Right lobe of liver (tissue), 6 donors: ENCODE measurements around the gene INTS1. TPM values are rescaled to one million over a fixed set of nuclear protein-coding genes. Genes with fewer than 3 reads are reported as not detected.

Source experiments
- ATAC-seq, 4 donors: fragments of 200-7000 bp; cut with Tn5 transposase; one replicate each; pipeline ENCODE4 v1.9.1; 2020; ENCODE audit warnings: mild to moderate bottlenecking in 4 of 4, moderate library complexity in 4 of 4
- DNase-seq, 3 donors: peaks; one replicate each; pipeline ENCODE4 v3.0.0-alpha.2; 2020
- H3K27ac ChIP-seq, 3 donors: fragments of 200-600 bp; one replicate each; pipeline ENCODE4 v1.8.0; 2022
- H3K27me3 ChIP-seq, 2 donors: fragments of 200-600 bp; one replicate each; pipeline ENCODE4 v1.8.0; 2022
- H3K36me3 ChIP-seq, 4 donors: fragments of 200-600 bp; sonication (generic) in 1 of 4; one replicate each; pipeline versions ENCODE4 v1.5.1 to v1.8.0; 2017 to 2022; ENCODE audit warnings: control low read depth in 1 of 4
- H3K4me1 ChIP-seq, 4 donors: fragments of 200-600 bp; sonication (generic) in 1 of 4; one replicate each; pipeline versions ENCODE4 v1.5.1 to v1.8.0; 2017 to 2022; ENCODE audit warnings: control low read depth in 1 of 4
- H3K4me3 ChIP-seq, 3 donors: fragments of 200-600 bp; one replicate each; pipeline ENCODE4 v1.8.0; 2022
- H3K9me3 ChIP-seq, 4 donors: fragments of 200-600 bp; sonication (generic) in 1 of 4; one replicate each; pipeline versions ENCODE4 v1.5.1 to v1.8.0; 2017 to 2022; ENCODE audit warnings: control low read depth in 1 of 4
- CTCF ChIP-seq, 4 donors: fragments of 200-600 bp in 3 of 4; fragments of 450-650 bp in 1 of 4; IDR thresholded peaks; one replicate each; pipeline versions ENCODE4 v1.5.1 to v1.8.0; 2016 to 2022; ENCODE audit warnings: antibody characterized with exemption in 4 of 4, mild to moderate bottlenecking in 2 of 4
- POLR2A ChIP-seq: fragments of 450-650 bp; IDR thresholded peaks from one replicate; pipeline ENCODE4 v1.6.1; 2017; ENCODE audit warnings: antibody characterized with exemption, mild to moderate bottlenecking
- WGBS: methylation state at CpG from one replicate; pipeline ENCODE4 v1.1.6; 2018; ENCODE audit warnings: low coverage, low lambda C conversion rate; ENCODE audit not compliant: insufficient coverage; ENCODE audit errors: missing lambda C conversion rate; 5-methylcytosine and 5-hydroxymethylcytosine counted together
- intact Hi-C, 2 donors: fragments of 100-400 bp; cut with DNase I; formaldehyde crosslinking; loops; one replicate each; pipeline versions ENCODE4 v1.11.2 to v1.14.1; 2022
- total RNA-seq, 6 experiments: library from RNA; depleted of rRNA in 2 of 6; stranded (reverse); fragments of >200 nt in 2 of 6; fragmentation: NEBNext Ultra II Directional in 3 of 6; extraction: Animal tissue kit (Norgen Biotek cat#: 25700) in 3 of 6; gene quantifications; one replicate each; pipeline versions ENCODE4 v1.1.0 to v1.2.4, GENCODE V29; 2016 to 2023
- donor health status: DM: no; HTN: yes; CAD: no.
- donor health status: DM: no; HTN: no; CAD: no.
- donor health status: DM: no; HTN: no; CAD: no.
- donor health status: DM: no; HTN: yes; CAD: no.
- donor health status: DM: no; HTN: yes; CAD: no.

The INTS1 gene
- total RNA-seq, 6 experiments from 2014 or later, result 30.1 to 49.6 (median 41.2) TPM

DNA sequence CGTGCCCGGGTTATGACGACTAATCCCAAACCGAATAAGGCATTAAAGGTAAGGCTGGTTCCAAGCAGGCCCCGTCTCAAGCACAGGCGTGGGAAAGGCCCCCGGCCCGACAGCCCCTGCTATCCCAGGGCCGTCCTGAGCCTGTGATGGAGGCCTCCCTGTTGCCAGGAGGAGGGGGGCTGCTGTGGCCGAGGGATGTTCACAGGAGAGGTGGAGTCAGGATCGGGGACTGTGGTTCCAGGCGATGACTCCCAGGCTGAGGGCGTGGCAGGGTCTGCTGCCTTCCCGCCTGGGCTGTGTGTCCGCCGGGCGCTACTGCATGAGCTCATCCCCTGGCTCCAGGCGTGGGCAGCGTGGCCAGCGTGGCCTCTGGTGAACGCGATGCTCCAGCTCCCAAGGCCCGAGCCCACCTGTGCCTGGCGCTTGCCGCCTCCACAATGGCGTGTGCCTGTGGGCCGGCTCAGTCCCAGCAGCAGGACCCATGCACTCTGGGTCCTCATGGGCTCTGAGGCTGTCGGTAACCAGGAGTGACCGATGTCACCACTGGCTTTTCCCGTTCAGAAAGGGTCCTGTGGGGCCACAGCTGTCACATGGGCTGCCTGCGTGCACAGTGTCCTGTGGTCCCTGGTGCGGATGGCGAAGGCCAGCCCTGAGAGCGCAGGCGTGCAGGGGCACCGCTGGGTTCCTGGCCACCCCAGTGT lies 35.1 kb upstream of the INTS1 start:
- ATAC-seq, result no peak
- H3K4me3 ChIP-seq, result no peak overlapping the region
- H3K9me3 ChIP-seq, result no peaks in the 10 kb centered on the region
- H3K36me3 ChIP-seq, result peaks cover 0 to 10% (median 8%) of the 10 kb centered on the region in 4 donors
- no peaks in the 10 kb centered on the region for H3K27me3 ChIP-seq
- TF ChIP-seq POLR2A (no peak), CTCF (IDR thresholded peaks at IDR 0.05) (no peak)
- H3K4me1 ChIP-seq, result peaks cover 0 to 17% (median 7%) of the 10 kb centered on the region in 4 donors
- DNase-seq, result peak in 2 of 3 donors; percentile 36 to 48
- WGBS, result 76% methylated on average over 3 of the region's 36 CpGs
- intact Hi-C loops, result no loop called here
- peak overlapping the region in 1 of 3 donors; percentile 60 for H3K27ac ChIP-seq

GRCh38 chr7:1538544-1539180 lies 34.5 kb upstream of the INTS1 start:
- WGBS, result no CpG with 5 or more reads among the region's 25 CpGs
- TF ChIP-seq CTCF (IDR thresholded peaks at IDR 0.05) (no peak), POLR2A (no peak)
- H3K36me3 ChIP-seq, result peaks cover 0 to 10% (median 8%) of the 10 kb centered on the region in 4 donors
- DNase-seq (peak in 1 of 3 donors; percentile 50), ATAC-seq (no peak)
- H3K4me3 ChIP-seq, result peak overlapping the region in 1 of 3 donors; percentile 16
- H3K4me1 ChIP-seq, result peaks cover 0 to 17% (median 7%) of the 10 kb centered on the region in 4 donors
- no peaks in the 10 kb centered on the region for H3K27me3 ChIP-seq
- H3K9me3 ChIP-seq, result no peaks in the 10 kb centered on the region
- intact Hi-C loops, result no loop called here
- peak overlapping the region; percentile 60 to 93 (median 67) for H3K27ac ChIP-seq

DNA sequence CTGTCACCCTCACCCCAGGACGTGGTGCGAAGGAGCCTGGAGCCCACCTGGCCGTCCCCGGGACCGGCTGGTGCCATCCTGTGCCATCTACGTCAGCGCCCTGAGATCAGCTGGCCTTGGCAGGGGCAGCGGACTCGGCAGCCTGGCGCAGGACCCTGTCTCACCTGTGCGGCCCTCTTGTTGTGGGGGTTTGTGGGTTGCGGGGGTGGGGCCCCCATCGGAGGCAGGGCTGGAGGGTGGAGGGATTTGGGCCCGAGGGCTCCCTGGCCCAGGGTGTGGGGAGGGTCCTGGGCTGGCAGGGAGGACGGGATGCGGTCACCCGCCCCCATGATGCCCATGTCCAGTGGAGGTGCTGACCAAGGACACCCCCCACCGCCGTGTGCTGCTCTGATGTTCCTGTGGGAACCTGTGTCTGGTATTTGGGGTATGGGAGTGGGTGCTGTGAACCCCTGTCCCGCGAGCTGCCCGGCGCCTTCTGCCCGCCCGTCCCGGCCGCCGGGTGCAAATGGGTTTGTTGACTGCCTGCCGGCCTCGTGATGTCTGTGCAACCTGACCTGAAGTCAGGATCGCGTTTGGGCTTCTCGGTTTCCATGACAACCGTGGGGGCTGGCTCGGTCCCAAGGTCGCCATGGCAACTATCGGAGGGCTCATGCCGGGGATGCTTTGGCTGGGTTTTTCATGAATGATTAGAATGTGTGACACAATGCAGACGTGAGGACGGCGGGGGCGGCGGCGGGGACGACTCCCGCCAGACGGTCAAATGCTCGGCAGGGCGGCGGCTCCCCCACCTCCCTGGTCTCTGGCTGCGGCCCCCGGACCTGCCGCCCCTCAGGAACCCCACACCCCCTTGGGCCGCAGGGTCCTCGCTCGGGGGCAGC lies 33.6 kb upstream of the INTS1 start:
- H3K36me3 ChIP-seq, result peaks cover 0 to 10% (median 8%) of the 10 kb centered on the region in 4 donors
- DNase-seq (peak; percentile 80 to 88 (median 85)), ATAC-seq (peak; percentile 0 to 34 (median 20))
- no peaks in the 10 kb centered on the region for H3K27me3 ChIP-seq
- TF ChIP-seq CTCF (IDR thresholded peaks at IDR 0.05) (no peak), POLR2A (peak; percentile 13)
- no peaks in the 10 kb centered on the region for H3K9me3 ChIP-seq
- intact Hi-C loops, result no loop called here
- peak overlapping the region; percentile 31 to 42 (median 41) for H3K4me3 ChIP-seq
- peaks cover 0 to 20% (median 9%) of the 10 kb centered on the region in 4 donors for H3K4me1 ChIP-seq
- WGBS, result 22% methylated on average over 7 of the region's 56 CpGs
- peak overlapping the region; percentile 93 to 94 (median 94) for H3K27ac ChIP-seq

GRCh38 chr7:1536743-1537534 lies 32.8 kb upstream of the INTS1 start:
- peaks cover 0 to 26% (median 11%) of the 10 kb centered on the region in 4 donors for H3K4me1 ChIP-seq
- intact Hi-C loops, result no loop called here
- ATAC-seq, result peak; percentile 74 to 84 (median 80)
- no peaks in the 10 kb centered on the region for H3K9me3 ChIP-seq
- no peaks in the 10 kb centered on the region for H3K27me3 ChIP-seq
- WGBS, result 33% methylated on average over 22 of the region's 52 CpGs
- H3K4me3 ChIP-seq, result peak overlapping the region; percentile 31 to 42 (median 41)
- peak overlapping the region; percentile 93 to 94 (median 94) for H3K27ac ChIP-seq
- peaks cover 0 to 10% (median 7%) of the 10 kb centered on the region in 4 donors for H3K36me3 ChIP-seq
- peak; percentile 80 for TF ChIP-seq POLR2A
- TF ChIP-seq CTCF (IDR thresholded peaks at IDR 0.05), result no peak
- DNase-seq, result peak; percentile 88 to 96 (median 93)
